Upper lobe of right lung (tissue), 1 donor: ENCODE results near the gene RAMAC. TPM values are rescaled to one million over a fixed set of nuclear protein-coding genes. Genes with fewer than 3 reads are reported as not detected.

Experiments used
- ATAC-seq: fragments of 200-7000 bp; cut with Tn5 transposase; one replicate; pipeline ENCODE4 v1.9.1; 2020; ENCODE audit warnings: mild to moderate bottlenecking, moderate library complexity
- DNase-seq: peaks from one replicate; pipeline ENCODE4 v3.0.0-alpha.2; 2020
- H3K27ac ChIP-seq: fragments of 200-600 bp; one replicate; pipeline ENCODE4 v1.8.0; 2022
- H3K27me3 ChIP-seq: fragments of 200-600 bp; one replicate; pipeline ENCODE4 v1.8.0; 2022; ENCODE audit warnings: mild to moderate bottlenecking
- H3K36me3 ChIP-seq: fragments of 200-600 bp; one replicate; pipeline ENCODE4 v1.8.0; 2022
- H3K4me1 ChIP-seq: fragments of 200-600 bp; one replicate; pipeline ENCODE4 v1.8.0; 2022
- H3K4me3 ChIP-seq: fragments of 200-600 bp; one replicate; pipeline ENCODE4 v1.8.0; 2022; ENCODE audit warnings: mild to moderate bottlenecking
- H3K9me3 ChIP-seq: fragments of 200-600 bp; one replicate; pipeline ENCODE4 v1.8.0; 2022
- intact Hi-C: fragments of 100-400 bp; cut with DNase I; formaldehyde crosslinking; loops from one replicate; pipeline ENCODE4 v1.11.0; 2022
- total RNA-seq: library from RNA; stranded (reverse); fragmentation: NEBNext Ultra II Directional; extraction: Animal tissue kit (Norgen Biotek cat#: 25700); gene quantifications from one replicate; pipeline ENCODE4 v1.2.1, GENCODE V29; 2021
- TF ChIP-seq, protein P1 (sequence below): fragments of 200-600 bp; IDR thresholded peaks from one replicate; pipeline ENCODE4 v1.8.0; 2022; ENCODE audit warnings: antibody characterized with exemption
- donor health status: DM: no; HTN: yes; CAD: no; lungs with severe emphysema.

Gene RAMAC
- total RNA-seq, 1 donor from 2014 or later: 15.4 TPM

DNA sequence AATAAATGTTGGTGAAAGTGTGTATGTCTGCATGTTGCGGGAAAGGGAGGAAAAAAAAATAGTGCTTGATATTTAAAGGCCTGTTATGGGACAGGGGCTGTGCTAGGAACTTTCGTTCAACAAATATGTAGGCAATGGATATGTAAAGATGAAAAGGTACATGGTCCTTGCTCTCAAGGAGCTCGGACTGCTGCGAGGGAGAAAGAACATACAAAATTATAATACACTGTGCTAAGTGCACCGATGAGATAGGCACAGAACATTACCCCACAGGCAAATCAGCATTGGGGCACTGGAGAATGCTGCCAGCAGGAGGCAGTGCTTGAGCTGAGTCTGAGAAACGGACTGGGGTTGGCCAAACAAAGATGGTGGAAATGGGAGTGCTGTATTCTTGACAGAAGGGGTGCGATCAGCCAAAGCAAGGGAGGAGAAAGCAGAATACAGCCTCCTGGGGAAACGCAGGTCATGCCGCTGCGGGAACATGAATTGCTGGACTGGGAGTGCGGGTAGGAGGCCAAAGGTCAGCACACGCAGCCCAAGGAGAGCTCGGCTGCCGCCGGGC, 24.8 kb downstream of the RAMAC start:
- peaks cover 13% of the 10 kb centered on the region for H3K4me1 ChIP-seq
- no peaks in the 10 kb centered on the region for H3K9me3 ChIP-seq
- H3K4me3 ChIP-seq: peak overlapping the region; percentile 99
- peak; percentile 89 for ATAC-seq
- H3K36me3 ChIP-seq: peaks cover 37% of the 10 kb centered on the region
- intact Hi-C loops: no loop called here
- peak; percentile 87 for DNase-seq
- no peaks in the 10 kb centered on the region for H3K27me3 ChIP-seq
- peak overlapping the region; percentile 86 for H3K27ac ChIP-seq
- TF ChIP-seq, protein P1, sequence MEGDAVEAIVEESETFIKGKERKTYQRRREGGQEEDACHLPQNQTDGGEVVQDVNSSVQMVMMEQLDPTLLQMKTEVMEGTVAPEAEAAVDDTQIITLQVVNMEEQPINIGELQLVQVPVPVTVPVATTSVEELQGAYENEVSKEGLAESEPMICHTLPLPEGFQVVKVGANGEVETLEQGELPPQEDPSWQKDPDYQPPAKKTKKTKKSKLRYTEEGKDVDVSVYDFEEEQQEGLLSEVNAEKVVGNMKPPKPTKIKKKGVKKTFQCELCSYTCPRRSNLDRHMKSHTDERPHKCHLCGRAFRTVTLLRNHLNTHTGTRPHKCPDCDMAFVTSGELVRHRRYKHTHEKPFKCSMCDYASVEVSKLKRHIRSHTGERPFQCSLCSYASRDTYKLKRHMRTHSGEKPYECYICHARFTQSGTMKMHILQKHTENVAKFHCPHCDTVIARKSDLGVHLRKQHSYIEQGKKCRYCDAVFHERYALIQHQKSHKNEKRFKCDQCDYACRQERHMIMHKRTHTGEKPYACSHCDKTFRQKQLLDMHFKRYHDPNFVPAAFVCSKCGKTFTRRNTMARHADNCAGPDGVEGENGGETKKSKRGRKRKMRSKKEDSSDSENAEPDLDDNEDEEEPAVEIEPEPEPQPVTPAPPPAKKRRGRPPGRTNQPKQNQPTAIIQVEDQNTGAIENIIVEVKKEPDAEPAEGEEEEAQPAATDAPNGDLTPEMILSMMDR: peak; percentile 77

DNA sequence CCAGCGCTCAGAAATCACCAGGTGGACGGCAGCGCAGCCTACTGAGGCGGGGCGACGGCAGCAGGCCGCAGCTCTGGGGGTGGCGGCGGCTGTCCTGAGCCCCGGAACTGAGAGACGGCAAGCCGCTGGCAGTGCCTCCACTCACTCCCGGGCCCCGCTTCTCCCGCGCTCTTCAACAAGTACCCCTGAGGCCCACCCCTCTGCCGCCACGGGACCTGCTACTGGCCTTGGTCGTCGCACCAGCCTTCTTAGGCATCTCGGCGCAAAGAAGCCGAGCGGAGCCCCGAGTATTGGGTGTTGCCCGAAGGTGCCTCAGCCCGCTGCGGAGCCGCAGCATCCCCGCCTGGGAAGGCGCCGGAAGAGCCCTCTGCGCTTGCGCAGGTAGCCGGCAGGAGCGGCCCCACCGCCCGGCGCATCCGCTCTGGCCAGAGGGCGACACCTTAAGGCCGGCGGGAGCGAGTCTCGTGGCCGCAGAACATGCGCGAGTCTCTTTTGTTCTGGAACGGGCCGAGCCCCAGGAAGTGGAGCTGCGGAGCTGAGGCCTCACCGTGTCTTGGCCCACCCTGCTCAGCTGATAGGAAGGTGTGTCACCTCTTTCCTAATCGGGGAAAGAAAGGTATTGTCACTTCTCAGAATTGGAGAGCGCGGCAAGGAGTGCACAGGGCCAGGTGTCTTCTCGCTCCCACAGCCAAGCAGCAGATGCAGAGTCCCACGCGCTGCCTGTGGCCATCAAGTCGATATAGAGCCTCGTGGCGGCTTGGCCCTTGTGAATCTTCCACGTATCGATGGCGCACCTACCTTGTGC, 25.5 kb downstream of the RAMAC start, which contains the start of gene C15orf40:
Gene C15orf40 (minus strand): TSS at position 369 of the 805 bp plus-strand sequence. CDS start 32 bp downstream, at position 337.
- Histone ChIP-seq H3K9me3 (no peaks in the 10 kb centered on the region), H3K27me3 (no peaks in the 10 kb centered on the region), H3K4me1 (peaks cover 13% of the 10 kb centered on the region), H3K27ac (peak within 1 kb of the TSS; percentile 86), H3K4me3 (peak within 1 kb of the TSS; percentile 99), H3K36me3 (peaks cover 37% of the 10 kb centered on the region)
- ATAC-seq (peak; percentile 98), DNase-seq (peak; percentile 96)
- intact Hi-C loops: no loop called here
- TF ChIP-seq, protein P1: peak; percentile 77

DNA sequence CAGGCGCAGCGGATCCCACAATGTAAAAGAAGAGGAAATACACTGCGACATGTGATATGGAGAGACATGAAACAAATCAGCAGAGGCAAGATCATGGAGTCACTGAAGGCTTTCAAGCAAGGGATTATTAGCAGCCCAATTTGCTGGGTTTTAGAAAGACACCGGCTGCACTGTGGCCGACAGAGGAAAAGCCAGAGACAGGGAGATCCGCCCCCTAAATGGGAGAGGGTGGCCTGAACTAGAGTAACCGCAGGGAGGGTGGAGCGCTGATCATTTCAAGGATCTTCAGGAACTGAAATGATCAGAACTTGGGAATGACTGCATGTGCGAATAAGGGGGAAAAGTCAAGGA, 26.0 kb downstream of the RAMAC start:
- intact Hi-C loops: no loop called here
- Histone ChIP-seq H3K4me1 (peaks cover 13% of the 10 kb centered on the region), H3K36me3 (peaks cover 37% of the 10 kb centered on the region), H3K9me3 (no peaks in the 10 kb centered on the region), H3K27ac (peak overlapping the region; percentile 86), H3K27me3 (no peaks in the 10 kb centered on the region), H3K4me3 (peak overlapping the region; percentile 99)
- no peak for ATAC-seq
- TF ChIP-seq, protein P1: no peak
- no peak for DNase-seq

DNA sequence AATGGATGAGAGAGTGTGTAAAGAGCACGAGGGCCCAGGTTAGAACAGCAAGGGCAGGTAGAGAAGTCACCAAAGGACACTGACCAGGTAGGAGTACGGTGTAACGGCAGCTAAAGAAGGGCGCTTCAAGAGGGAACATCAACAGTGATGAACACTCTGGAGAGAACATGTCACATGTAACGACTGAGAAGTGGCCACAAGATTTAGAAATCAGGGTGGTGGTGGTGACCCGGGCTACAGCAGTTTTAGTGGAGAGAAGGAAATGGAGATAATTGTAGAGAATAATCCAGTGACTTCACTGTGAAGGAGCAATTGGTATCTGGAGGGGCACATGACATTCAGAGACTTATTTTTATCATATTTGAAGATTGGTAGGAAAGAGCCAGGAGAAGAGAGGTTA, 26.6 kb downstream of the RAMAC start:
- Histone ChIP-seq H3K9me3 (no peaks in the 10 kb centered on the region), H3K27ac (no peak overlapping the region), H3K27me3 (no peaks in the 10 kb centered on the region), H3K36me3 (peaks cover 37% of the 10 kb centered on the region), H3K4me1 (peaks cover 13% of the 10 kb centered on the region), H3K4me3 (no peak overlapping the region)
- TF ChIP-seq, protein P1: no peak
- ATAC-seq (no peak), DNase-seq (no peak)
- intact Hi-C loops: no loop called here

DNA sequence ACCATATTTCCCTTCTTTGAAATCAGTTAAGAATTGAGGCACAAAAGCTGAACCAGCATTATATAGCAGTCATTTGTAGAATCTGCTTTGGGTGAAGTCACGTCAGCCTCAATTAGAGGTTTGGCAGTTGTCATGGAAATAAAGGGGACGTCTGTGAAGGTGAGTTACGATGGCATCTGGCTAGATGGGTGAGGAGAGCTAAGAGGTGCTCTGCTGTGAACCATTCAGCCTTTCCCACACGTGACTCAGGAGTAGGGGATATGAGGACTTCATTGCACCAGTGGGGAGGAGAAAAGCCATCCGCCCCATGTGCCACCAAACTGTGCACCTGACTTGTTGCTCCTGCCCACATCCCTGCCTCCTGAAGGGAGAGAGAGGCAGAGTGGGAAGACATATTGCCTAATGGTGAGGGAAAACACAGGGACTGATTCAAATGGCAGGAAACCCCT, 28.2 kb downstream of the RAMAC start:
- H3K27me3 ChIP-seq: no peaks in the 10 kb centered on the region
- intact Hi-C loops: no loop called here
- DNase-seq (no peak), ATAC-seq (no peak)
- no peaks in the 10 kb centered on the region for H3K9me3 ChIP-seq
- H3K27ac ChIP-seq: no peak overlapping the region
- H3K4me1 ChIP-seq: peaks cover 13% of the 10 kb centered on the region
- H3K36me3 ChIP-seq: peaks cover 37% of the 10 kb centered on the region
- TF ChIP-seq, protein P1: no peak
- H3K4me3 ChIP-seq: no peak overlapping the region
